Adrenal gland (tissue), 5 donors: ENCODE measurements around the gene CALR3.

Experiments used
- CTCF ChIP-seq, 6 experiments: fragments of 450-650 bp in 4 of 6; fragments of 200-600 bp in 2 of 6; sonication (generic) in 1 of 6; IDR thresholded peaks; 1 replicate in 5 of 6; 2 replicates in 1 of 6; pipeline versions ENCODE4 v1.5.1 to v1.8.0; 2016 to 2021; ENCODE audit warnings: antibody characterized with exemption in 6 of 6, mild to moderate bottlenecking in 2 of 6, moderate library complexity in 1 of 6
- POLR2A ChIP-seq, 2 donors: fragments of 450-650 bp; IDR thresholded peaks; one replicate each; pipeline ENCODE4 v1.6.1; 2017; ENCODE audit warnings: antibody characterized with exemption in 2 of 2, mild to moderate bottlenecking in 2 of 2, moderate library complexity in 1 of 2
- donor health status: DM: no; HTN: no; CAD: no.

- TF ChIP-seq CTCF (IDR thresholded peaks at IDR 0.05) (no peak), POLR2A (IDR thresholded peaks at IDR 0.05) (no peak)
These were observed 41.5 kb downstream of the CALR3 start for GRCh38 chr19:16454351-16454918.
